ENCODE data around the gene UROC1.

The UROC1 gene

DNA sequence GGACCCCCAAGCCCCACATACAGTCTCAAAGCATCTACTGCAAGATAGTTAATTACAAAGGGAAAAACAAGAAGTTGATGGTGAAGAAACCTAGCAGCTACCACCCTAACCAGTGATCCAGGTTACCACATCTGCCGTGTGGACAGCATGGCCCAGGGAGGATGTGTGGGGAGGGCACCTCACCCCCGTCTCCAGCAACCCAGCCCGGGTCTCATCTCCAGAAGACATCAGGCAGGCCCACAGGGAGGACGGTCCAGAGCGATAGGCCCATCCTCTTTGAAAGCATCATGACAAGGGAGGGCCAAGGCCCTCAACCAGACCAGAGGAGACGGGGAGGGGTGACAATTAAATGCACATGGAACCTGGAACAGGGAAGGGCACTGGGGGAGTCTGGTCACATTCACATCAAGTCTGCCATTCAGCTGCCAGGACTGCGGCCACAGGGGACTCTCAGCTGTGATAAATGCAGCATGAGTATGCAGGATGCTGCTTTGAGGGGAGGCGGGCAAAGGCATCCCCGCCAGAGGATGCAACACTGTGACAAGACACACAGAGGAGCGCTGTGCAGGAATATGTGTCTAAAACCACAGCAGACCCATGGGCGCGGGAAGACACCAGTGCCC, 60.7 kb downstream of the UROC1 start:
- DNase-seq = no peak

DNA sequence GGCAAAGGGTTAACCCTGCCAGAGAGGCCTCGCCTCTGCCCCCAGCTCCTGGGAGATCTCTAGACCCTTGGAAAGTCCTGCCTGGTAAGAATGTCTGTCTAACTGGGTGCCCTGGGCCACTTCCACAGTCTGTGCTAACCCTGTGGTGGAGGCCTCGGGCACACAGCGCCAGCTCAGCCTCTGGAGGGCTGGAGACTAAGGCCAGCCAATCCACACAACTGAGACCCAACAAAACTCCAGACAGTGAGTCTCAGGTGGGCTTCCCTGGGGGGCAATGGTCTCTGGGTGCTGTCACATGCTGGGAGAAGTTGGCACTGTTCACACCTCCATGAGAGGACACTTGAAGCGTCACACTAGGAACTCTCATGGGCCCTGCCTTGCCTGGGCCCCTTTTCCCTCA, 61.4 kb downstream of the UROC1 start:
- DNase-seq = no peak

DNA sequence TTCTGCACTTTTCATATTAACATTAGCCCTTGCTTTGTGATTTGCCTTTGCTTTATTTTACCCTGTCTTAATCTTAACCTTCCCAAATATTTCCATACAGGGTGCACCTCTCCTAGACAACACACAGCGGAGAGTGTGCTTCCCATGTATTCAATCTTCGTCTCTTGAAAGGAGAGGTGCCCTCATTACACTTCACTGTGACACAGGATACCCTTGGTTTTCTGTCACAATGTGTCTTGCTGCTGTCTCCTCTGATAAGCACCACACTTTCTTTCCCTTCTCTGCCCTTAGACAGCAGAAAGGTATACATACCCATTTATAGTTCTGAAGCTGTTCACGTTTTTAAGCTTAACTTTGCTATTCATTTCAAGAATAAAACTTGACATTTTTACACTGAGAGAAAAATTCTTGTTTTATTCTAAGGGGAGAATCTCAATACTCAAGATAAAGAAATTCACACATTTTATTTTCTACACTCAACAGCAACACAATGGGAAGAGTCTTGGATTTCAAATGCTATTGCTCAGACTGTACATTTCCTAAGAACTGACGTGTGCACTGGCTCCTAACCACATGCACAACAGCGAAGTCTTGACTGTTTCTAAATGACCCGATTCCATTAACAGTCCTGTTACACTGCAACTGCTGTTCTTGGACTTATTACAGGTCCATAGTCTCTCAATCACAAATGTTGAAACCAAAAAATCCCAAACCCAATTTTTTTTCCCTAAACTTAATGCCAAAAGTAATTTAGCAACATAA, 63.0 kb downstream of the UROC1 start:
- DNase-seq = no peak

- no peak for DNase-seq
These were observed 63.5 kb downstream of the UROC1 start for GRCh38 chr3:126454025-126454424.

- no peak for DNase-seq
These were observed 65.4 kb downstream of the UROC1 start for GRCh38 chr3:126452213-126452612.

DNA sequence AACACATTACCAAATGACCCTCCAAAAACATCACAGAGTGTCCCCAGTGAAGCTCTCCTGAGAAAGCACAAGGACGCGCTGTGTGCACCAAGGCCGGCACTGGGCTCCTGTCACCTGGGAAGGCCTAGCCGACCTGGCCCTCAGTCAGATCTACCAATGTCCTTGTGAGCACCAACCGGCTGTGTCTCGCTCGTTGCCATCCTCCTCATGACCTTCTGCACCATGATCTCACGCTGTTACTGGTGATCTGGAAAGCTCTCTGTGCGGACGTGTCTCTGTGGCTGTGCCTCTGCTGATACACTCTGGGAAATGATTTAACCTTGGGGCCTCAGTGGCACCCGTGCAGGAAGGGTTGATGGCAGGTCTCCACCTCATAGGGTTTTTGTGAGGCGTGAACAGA, 66.1 kb downstream of the UROC1 start:
- no peak for DNase-seq

GRCh38 chr3:126450744-126451143, 66.8 kb downstream of the UROC1 start:
- no peak for DNase-seq

- no peak for DNase-seq
These were observed 67.4 kb downstream of the UROC1 start for GRCh38 chr3:126450219-126450618.

DNA sequence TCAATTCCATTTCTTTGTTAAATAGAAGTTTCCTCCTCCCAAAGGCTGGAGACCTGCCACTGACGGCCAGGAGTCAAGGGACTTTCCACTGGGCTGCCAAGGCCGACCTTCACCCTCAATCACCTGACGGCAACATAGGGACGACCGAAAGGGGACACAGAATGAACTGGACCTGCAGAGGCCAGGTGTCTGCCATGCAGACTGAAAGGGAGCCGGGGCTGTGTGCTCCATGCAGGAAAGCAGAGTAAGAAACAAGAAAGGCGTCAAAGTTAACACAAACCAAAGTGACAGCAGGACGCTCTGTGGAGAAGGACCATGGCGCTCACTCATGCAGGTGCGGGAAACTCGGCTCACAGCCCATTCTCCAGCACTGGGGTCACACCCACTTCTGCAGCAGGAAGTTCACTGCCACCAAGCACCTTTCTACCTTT, 67.9 kb downstream of the UROC1 start:
- no peak for DNase-seq

GRCh38 chr3:126448893-126449180, 68.7 kb downstream of the UROC1 start:
- DNase-seq = no peak

DNA sequence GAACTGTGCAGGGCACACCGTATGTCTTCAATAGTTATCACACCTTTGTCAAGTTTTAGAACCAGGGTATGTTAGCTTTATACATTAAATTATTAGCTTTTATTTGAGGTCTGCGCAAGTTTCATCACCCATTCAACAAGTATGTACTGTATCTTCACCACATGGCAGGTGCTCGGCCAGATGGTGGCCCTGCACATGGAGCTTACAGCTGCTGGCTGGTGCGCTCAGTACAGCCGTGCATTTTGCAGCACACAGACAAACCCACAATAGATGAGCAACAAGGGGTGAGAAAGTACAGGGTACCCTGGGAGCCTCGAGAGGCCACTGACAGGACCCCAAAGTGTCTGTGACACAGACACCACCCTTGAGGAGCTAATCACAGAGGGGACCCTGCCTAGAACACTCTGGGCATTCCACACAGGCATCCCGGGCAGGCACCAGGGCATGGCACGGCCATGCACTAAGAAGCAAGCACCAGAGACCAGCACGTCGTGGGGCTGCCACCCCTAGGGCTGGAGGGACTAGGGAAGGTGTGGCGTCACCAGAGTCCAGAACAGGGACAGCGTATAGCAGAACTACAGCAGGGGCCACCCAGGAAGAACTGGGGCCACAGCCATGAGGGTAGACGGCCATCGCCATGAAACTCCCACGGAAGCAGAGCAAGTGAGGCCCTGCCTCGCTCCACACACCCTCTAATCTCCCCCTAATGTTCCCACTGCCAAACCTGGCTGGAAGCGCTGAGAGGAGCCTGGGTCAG, 69.3 kb downstream of the UROC1 start:
- DNase-seq = peak; percentile 78

DNA sequence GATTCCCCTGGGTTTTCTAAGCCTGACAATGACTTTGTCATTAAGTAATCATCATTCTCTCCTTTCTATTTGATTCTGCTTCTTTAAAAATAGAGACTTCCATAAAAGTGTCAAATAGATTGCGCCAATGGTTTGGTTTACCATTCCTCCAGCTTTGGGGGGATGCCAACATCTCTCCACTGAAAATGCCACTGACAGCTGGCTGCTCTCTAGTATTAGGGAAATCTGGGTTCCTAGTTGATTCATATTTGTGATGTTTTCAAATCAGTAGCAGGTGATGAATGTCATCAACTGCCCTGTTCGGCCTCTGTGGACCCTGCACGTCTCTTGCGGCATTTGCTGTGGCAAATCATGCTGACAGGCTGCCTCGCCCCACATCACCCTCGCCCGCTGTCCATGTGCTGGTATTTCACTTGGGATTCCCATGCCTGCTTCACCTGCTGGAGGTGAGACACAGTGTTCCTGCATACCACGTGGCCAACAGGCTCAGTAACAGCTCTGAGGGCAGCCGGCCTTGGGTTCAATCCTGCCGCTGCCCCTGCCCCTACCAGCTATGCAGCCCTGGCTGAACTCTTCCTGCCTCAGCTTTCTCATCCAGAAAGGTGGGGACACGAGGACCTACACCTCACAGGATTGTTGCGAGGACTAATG, 70.0 kb downstream of the UROC1 start:
- peak; percentile 75 for DNase-seq

DNA sequence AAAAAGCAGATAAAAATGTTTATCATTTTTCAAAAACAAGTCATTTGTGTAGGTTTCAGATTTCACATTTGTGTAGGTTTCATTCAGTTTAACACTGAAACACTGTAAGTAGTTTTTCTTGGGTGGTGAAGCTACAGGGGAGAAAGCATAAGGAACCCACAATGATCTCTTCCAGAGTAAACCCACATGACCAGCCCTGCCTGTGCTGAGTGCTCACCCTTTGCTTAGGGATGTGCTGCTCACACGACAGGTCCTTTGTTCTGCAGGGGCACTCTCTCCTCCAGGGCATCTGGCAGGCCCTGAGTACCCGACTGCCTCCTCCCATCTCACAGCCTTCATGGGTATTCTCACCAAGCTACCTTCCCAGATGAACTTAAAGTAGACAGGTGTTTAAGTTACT, 70.8 kb downstream of the UROC1 start:
- DNase-seq = no peak

GRCh38 chr3:126446301-126446700, 71.3 kb downstream of the UROC1 start:
- no peak for DNase-seq

- no peak for DNase-seq
These were observed 72.1 kb downstream of the UROC1 start for GRCh38 chr3:126445506-126445905.

DNA sequence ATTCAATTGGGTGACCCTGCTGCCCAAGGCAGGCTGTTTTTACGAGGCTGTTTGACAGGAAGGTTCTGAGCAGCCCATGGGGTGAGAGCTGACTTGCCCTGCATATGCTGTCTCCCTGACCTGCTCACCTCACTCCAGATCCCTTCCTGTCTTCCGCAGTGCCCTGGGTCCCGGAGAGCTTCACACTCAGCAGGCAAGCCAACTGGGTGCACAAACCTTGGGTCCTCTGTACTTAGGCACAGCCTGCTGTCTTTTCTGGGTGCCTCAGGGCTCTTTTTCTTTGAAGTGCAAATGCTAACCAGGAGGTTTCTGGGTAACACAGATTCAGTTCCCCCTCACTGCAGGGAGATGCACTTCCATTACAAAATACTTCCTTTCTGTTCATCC, 74.7 kb downstream of the UROC1 start:
- DNase-seq = no peak

DNA sequence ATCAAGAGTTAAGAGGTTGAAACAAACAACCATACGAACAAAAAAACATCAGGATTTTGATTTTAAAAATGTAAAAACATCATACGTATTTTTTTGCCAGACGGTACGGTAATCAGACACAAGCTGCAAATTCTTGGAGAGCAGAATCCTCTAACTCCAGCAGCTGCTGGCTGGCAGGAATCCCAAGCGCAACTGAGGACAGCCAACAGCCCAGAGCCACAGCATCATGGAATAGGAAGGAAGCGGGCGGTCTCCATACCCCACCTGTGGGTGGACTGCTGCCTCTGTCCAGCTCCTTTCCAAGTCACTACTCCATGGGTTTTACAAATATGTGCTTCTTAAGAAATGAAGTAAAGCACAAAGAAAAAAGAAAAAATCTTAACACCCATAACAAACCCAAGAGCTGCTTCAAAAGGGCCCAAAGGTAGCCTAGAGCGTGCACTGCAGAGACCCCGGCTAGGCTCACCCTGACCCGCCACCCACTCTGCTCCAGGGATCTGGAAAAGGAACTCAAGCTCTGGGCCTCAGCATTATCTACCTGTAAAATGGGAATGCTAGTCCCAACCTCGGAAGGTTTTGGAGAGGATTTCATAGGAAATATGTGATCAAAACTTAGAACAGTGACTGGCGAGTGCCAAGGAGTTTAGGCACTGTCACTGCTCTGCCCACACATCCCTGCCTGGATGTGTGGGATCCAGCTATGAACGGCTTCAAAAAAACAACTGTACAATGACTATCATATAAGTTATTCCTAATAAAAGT, 75.3 kb downstream of the UROC1 start:
- DNase-seq = peak; percentile 59

DNA sequence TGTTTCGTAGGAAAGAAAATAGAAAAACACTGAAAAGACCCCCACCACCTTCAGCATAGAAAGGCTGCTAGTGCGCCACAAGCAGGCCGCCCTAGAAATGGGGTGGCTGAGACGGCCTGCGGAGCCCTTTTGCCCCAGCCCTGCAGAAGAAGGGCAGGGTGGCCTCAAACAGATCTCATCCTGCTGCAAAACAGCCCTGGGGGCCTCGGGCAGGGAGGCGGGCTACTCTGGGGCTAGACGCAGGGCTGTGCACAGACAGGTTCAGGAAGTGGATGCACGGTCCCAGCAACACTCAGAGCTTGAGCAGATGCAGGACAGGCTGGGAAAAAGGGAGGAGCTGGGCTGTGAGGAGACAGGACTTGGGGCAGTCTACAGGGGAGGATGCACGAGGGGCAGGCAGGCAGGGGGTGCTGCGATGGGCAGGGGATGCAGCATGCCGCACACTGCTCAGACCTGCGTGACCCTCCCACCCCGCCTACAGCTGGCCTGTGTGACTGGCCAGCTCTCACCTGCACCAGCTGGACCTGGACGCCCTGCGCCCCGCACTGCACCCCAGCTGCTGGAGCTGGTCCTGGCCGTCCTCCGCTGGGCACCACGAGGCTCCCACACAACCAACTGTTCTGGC, 76.2 kb downstream of the UROC1 start:
- no peak for DNase-seq

DNA sequence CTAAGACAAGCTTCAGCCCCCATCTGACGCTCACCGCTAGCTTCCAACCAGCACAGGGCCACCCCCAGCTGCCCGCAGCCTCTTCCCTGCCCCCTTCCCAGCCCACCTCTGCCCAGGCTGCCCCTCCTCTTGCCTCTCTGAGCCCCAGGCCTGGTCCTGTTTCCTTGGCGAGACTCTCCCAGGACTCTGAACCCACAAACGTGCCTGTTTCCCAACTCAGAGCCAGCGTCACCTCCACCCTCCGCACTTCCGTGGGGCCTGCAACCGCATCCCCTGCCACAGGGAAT, 76.9 kb downstream of the UROC1 start:
- DNase-seq = no peak

DNA sequence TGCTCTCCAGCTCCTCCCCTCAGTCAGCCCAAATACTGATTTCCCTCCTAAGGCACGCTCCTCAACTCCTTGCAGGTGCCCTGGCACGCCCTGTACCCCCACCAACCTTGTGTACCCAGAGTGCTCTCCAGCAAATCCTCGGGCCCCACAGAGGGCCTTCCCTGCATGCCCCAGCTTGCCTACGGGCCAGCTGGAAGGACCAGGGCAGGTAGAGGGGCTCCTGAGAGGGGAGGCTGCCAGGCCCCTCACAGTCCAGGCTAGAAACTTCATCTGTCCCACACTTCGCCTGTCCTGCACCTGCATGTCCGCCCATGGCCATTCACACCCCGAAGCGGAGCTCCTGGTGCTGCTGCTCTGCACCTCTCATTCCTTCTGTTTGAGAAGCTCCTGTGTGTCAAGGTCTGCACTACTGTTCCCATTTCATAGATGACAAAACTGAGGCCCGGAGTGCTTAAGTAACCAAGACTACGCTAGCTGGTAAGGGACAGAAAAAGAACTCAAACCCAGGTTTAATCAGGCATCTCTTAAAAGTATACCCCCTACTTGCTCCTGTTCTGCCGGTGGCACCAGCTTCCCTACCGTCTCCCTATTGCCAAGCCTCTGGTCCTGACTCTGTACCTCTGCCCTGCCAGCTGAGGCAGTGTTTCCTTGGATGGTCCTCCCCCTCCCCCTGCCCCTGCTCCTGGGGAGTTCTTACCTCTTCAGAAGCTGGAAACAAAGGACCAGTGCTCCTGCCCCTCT, 77.4 kb downstream of the UROC1 start:
- no peak for DNase-seq

DNA sequence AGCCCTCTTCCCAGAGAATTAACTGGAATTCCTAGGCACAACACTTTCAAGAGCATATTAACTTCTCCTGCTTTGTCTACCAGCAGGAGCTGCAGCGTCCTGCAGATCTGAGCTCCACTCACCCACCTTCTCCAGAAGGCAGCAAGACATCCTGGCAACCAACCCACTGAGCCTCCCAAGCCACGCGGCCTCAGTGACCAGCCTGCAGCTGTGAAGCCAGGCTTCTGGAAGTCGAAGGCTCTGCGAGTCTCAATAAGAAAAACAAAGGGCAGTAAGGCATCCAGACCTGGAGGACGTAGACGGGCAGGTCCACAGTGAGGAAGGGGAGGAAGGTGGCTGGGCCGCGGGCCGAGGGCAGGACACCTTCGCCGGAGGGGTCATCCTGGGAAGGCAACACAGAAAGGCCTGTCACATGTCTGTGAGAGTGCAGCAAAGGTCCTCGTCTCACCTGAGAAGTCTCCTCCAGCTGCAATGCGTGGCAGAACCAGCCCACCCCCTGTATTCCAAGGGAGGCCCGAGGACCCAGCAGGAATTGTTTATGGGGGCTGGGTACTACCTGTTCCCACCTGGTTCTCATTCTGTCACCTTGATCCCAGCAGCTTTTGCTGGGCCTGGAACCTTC, 78.1 kb downstream of the UROC1 start:
- no peak for DNase-seq

GRCh38 chr3:126438746-126439145, 78.8 kb downstream of the UROC1 start:
- no peak for DNase-seq

Data from NCI-H1694 (cell line).